ENCODE data around the gene ZNF320. TPM values are rescaled to one million over a fixed set of nuclear protein-coding genes. Genes with fewer than 3 reads are reported as not detected.

Gene ZNF320
- 17.3 and 21.5 TPM in 2 replicates for total RNA-seq

DNA sequence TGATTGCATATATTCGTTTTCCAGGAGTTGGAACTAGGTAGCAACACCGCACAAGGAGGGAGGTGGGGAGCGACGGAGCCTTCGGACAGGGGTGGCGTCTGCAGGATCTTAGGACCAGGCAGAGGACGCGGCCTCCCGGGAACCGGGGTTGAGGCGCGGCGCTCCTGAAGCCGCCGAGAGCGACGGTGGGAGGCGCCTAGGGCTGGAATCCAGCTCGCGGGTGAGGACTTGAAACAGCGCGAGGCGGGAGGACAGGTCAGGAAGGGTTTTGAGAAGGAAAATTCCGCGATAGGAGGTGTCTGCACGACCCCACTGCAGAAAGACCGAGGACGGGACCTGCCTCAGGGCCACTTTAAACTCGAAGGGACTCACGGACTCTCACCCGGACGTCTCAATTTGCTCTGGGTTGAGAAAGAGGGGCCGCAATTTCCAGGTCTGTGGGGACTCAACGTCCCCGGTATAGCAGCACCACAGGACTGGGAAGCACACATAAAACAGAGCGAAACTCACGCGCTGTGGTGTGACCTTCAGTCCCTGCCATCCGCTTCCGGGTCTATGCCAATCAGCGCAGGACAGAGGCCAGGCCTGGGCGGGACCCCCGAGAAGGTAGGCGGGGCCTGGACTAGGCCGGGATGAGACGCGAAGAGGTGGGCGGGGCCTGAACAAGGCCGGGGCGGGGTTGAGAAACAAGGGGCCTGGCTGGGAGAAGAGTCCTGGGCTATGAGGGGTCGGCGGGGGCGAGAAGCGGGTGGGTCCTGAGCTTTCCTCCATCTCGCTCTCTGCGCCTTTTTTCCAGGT lies at the start of gene ZNF320:
TSS of gene ZNF320 (minus strand) at position 498 of the 798 bp plus-strand sequence. CDS start 7,380 bp downstream, outside the sequence.

DNA sequence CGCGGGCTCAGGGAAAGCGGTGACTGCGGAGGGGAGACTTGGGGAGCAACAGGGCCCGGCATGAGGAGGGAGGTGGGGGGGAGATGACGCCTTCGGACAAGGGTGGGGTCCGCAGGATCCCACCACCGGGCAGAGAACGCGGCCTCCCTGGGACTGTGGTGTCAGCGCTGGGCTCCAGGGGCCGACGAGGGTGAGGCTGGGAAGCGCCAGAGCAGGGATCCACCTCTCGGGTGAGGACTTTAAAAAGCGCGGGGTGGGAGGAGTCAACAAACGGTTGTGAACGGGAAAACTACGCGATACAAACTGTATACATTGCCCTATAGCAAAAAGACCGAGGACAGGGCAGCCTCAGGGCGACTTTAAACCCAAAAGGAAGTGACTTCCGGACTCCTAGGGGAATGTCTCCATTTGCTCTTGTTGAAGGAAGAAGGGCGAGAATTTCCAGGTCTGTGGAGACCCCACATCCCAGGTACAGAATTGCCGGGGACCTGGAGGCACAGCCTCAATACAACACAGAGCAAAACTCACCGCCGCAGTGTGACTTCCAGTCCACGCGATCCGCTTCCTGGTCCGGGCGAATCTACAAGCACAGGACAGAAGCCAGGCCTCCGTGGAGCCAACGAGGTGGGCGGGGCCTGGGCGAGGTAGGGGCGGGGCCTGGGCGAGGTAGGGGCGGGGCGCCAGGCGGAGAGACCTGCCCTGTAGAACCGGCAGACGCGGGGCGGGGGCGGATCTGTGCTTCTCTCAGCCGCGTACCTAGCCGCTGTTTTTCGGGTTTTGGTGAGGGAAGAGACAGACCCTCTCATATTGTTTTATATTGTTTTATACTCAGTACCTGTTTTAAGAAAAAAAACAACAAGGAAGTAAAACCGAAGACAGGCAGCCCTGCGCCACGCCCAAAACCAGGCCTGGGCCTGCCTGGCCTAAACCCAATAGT lies 25.7 kb upstream of the ZNF320 start, which contains the start of gene ZNF888:
TSS of gene ZNF888 (minus strand) at position 588 of the 937 bp plus-strand sequence. CDS start 5,555 bp downstream, outside the sequence.

DNA sequence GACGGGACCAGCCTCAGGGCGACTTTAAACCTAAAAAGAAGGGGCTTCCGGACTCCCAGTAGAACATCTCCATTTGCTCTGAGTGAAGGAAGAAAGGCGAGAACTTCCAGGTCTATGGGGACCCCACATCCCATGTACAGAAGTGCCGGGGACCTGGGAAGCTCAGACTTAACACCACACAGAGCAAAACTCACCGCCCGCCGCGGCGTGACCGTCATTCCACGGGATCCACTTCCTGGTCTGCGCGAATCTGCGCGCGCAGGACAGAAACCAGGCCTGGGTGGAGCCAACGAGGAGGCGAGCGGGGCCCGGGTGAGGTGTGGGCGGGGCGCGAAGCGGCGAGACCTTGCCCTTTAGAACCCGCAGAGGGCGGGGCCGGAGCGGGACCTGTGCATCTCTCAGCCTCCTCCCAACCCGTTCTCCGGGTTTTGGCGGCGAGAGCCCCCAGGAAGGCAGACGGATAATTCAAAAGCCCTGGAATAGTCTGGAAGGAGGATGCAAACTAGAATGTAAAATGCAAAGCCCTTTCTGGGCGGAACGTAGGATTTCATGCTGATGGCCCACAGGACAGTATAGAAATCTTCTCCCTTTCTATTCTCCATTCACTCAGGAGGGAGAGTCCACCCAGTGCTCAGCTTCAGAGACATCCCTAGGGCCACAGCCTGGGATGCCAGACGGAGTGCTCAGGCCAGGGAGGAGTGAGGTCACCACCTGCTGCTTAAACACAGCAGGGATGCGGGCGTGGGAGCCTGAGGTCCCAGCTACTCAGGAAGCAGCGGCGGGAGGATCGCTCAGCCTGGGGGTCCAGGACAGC lies 39.9 kb downstream of the ZNF320 start, which contains the start of gene ZNF468:
TSS of gene ZNF468 (minus strand) at position 242 of the 814 bp plus-strand sequence. CDS start 3,347 bp downstream, outside the sequence.

Small RNA genes lying within 50 kb of the gene (small RNA-seq; reads per million reads assigned to genes)
- 2.2 reads per million, percentile 80 among the genes with 10 or more reads in this experiment for gene ZNF320

Other genes with a start within 250 kb of the ZNF320 start
- gene ZNF611, start 162.6 kb downstream of the ZNF320 start, total RNA-seq: 15.2 and 16.1 TPM in 2 replicates
- 7.8 and 9.4 TPM in 2 replicates for gene ZNF600, start 110.8 kb downstream of the ZNF320 start, total RNA-seq
- gene ZNF28, start 76.0 kb downstream of the ZNF320 start, total RNA-seq: 15.7 and 20.3 TPM in 2 replicates
- gene ZNF468, start 40.0 kb downstream of the ZNF320 start, total RNA-seq: 29.8 and 30.1 TPM in 2 replicates
- gene ZNF888, start 25.8 kb upstream of the ZNF320 start, total RNA-seq: 11.8 and 12.3 TPM in 2 replicates
- 14.7 and 14.9 TPM in 2 replicates for gene ZNF816, start 65.2 kb upstream of the ZNF320 start, total RNA-seq
- gene ERVV-1, start 116.3 kb upstream of the ZNF320 start, total RNA-seq: 0.39 and 1.5 TPM in 2 replicates
- gene ERVV-2, start 147.1 kb upstream of the ZNF320 start, total RNA-seq: 0.11 TPM in 1 of 2 replicates, not detected in the other
- gene ZNF160, start 205.8 kb upstream of the ZNF320 start, total RNA-seq: 43.9 and 50.6 TPM in 2 replicates
- gene ZNF415, start 235.3 kb upstream of the ZNF320 start, total RNA-seq: 16.7 and 22.0 TPM in 2 replicates

Measured in placental epithelial cell (primary cell).